ENCODE results near the gene RASAL1. TPM values are rescaled to one million over a fixed set of nuclear protein-coding genes. Genes with fewer than 3 reads are reported as not detected.
A peak's percentile ranks its signal among the peaks of the same experiment; 100 is the strongest.

RASAL1 gene
- total and polyA plus RNA-seq, 7 donors, result 0.89 TPM; not detected in 6

DNA sequence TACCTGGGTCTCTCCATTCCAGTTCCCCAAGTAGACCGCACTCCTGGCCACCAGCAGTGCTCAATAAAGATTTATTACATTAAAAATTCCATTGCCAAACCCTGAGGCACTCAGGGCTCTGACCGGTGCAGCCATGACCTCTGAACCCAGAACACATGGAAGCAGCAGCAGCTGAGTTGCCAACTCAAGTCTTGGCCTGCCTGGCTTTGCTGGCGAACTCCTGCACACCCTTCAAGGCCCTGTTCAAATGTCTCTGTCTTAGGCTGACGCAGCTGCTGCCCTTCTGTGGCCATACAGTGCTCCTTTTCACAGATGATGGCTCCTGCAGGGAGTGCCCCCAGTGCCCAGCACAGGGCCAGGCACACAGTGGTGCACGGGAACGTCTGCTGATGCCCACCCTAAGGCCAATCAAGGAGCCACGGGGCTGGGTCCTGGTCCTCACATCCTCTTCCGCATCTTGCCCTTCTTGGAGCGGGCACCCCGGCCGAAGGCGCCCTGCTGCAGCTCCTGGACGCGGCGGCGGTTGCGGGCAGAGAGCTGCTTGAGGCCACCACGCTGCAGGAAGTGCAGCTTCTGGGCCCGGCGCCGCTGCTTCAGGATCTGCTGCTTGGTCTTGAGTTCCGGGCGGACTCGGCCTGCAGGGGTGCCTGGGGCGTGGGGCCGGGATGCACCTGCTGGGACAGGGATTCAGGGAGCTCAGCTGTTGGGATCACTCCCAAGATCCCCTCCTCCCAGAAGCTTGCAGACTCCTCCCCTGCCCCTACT, 23.1 kb upstream of the RASAL1 start:
- ATAC-seq (no peak), DNase-seq (no peak)
- peaks cover 0 to 26% (median 2%) of the 10 kb centered on the region in 3 donors for H3K27me3 ChIP-seq (ENCODE audit: insufficient read depth in 3 of 3, low read length in 2 of 3)
- H3K4me3 ChIP-seq, result no peak overlapping the region
- no peaks in the 10 kb centered on the region for H3K4me1 ChIP-seq
- H3K27ac ChIP-seq, result no peak overlapping the region
- 94% methylated on average over 26 of the region's 26 CpGs for WGBS, 3 donors
- H3K9me3 ChIP-seq, result no peaks in the 10 kb centered on the region
- intact Hi-C loops (cut with DNase I), result loop anchor here in 1 of 2 donors (10.0 kb wide), 1 partner anchor 104 kb away; the partner anchor contains the start of gene DTX1
- TF ChIP-seq, protein P1, sequence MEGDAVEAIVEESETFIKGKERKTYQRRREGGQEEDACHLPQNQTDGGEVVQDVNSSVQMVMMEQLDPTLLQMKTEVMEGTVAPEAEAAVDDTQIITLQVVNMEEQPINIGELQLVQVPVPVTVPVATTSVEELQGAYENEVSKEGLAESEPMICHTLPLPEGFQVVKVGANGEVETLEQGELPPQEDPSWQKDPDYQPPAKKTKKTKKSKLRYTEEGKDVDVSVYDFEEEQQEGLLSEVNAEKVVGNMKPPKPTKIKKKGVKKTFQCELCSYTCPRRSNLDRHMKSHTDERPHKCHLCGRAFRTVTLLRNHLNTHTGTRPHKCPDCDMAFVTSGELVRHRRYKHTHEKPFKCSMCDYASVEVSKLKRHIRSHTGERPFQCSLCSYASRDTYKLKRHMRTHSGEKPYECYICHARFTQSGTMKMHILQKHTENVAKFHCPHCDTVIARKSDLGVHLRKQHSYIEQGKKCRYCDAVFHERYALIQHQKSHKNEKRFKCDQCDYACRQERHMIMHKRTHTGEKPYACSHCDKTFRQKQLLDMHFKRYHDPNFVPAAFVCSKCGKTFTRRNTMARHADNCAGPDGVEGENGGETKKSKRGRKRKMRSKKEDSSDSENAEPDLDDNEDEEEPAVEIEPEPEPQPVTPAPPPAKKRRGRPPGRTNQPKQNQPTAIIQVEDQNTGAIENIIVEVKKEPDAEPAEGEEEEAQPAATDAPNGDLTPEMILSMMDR (IDR thresholded peaks at IDR 0.05), result no peak
- H3K36me3 ChIP-seq (ENCODE audit: insufficient read depth in 1 of 2, low read depth in 1 of 2), result peaks cover 6 to 62% of the 10 kb centered on the region in 2 donors

DNA sequence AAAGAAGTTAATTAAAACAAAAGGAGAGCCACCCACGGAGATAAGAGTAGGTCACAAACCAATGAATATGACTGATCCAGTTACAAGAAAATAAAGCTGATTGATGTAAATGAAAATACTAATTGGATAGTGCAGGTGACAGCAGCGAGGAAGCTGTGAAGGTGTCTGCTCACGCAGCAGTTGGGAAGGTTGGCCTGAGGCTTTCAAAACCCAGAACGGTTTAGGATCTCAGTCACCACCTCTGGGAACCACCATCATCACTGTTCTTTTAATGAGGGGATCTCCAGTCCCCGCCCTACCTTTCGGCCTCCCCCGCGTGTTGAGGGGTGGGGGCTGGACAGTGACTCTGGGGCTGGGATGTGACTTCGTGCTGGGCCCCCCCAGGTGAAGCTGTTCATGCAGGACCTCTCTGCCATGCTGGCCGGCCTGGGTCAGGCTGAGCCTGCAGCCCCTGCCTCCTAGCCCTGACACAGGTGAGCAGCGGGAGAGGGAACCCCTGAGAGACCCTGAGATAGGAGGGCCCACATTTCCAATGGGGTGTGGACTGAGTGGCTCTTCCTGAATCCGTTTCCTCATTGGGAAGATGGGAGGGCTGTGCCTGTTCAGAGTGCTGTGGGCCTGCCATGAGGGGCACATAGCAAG, 21.8 kb upstream of the RASAL1 start:
- intact Hi-C loops (cut with DNase I), result loop anchor here in 1 of 2 donors (10.0 kb wide), 1 partner anchor 103 kb away; the partner anchor contains the start of gene DTX1
- no peak overlapping the region for H3K4me3 ChIP-seq
- TF ChIP-seq, protein P1 (IDR thresholded peaks at IDR 0.05), result no peak
- H3K9me3 ChIP-seq, result no peaks in the 10 kb centered on the region
- WGBS, 3 donors, result 90% methylated on average over 12 of the region's 12 CpGs
- H3K4me1 ChIP-seq, result peaks cover 8% of the 10 kb centered on the region
- ATAC-seq, result peak in 1 of 4 donors; percentile 21
- H3K27me3 ChIP-seq (ENCODE audit: insufficient read depth in 3 of 3, low read length in 2 of 3), result peaks cover 0 to 39% (median 5%) of the 10 kb centered on the region in 3 donors
- no peak overlapping the region for H3K27ac ChIP-seq
- peaks cover 6 to 49% of the 10 kb centered on the region in 2 donors for H3K36me3 ChIP-seq (ENCODE audit: insufficient read depth in 1 of 2, low read depth in 1 of 2)
- DNase-seq, result no peak

DNA sequence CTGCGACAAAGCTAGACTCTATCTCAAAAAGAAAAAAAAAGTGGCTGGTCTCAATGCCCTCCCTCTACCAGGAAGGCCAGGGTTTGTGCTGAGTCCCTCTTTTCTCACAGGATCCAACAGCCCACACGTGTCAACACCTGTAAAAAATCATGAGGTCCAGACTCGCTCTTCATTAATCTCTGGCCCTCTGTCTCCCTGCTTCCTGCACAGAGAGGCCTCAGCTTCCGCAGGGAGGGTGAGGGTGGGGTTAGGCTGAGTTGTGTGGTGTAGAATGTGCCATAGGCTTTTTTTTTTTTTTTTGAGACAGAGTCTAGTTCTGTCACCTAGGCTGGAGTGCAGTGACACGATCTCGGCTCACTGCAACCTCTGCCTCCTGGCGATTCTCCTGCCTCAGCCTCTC, 20.1 kb upstream of the RASAL1 start:
- no peaks in the 10 kb centered on the region for H3K9me3 ChIP-seq
- WGBS, 3 donors, result 58 to 71% (median 61%) methylated on average over 7 of the region's 7 CpGs
- H3K4me1 ChIP-seq, result peaks cover 8% of the 10 kb centered on the region
- peaks cover 6 to 34% of the 10 kb centered on the region in 2 donors for H3K36me3 ChIP-seq (ENCODE audit: insufficient read depth in 1 of 2, low read depth in 1 of 2)
- DNase-seq, result no peak
- TF ChIP-seq, protein P1 (IDR thresholded peaks at IDR 0.05), result no peak
- intact Hi-C loops (cut with DNase I), result loop anchor here in 1 of 2 donors (10.0 kb wide), 1 partner anchor 101 kb away; the partner anchor contains the start of gene DTX1
- no peak overlapping the region for H3K4me3 ChIP-seq
- H3K27ac ChIP-seq, result no peak overlapping the region
- no peak for ATAC-seq
- peaks cover 0 to 49% (median 4%) of the 10 kb centered on the region in 3 donors for H3K27me3 ChIP-seq (ENCODE audit: insufficient read depth in 3 of 3, low read length in 2 of 3)

DNA sequence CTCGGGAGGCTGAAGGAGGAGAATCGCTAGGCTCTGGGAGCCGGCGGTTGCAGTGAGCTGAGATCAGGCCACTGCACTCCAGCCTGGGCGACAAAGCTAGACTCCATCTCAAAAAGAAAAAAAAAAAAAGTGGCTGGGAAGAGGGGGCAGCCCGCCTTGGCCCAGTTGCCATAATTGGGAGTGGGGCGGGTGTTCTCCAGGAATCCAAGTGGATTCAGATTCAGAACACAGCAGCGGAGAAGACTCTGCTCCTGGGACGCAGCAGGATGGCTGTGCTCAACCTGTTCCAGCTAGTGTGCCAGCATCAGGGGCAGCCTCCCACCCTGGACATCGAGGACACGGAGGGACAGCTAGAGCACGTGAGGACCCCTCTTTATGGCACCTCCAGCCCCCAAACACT, 19.5 kb upstream of the RASAL1 start:
- DNase-seq, result no peak

More for the DNA sequence above, 19.5 kb upstream of the RASAL1 start:
- Histone ChIP-seq H3K9me3 (no peaks in the 10 kb centered on the region), H3K4me1 (peaks cover 8% of the 10 kb centered on the region), H3K27ac (no peak overlapping the region), H3K36me3 (ENCODE audit: insufficient read depth in 1 of 2, low read depth in 1 of 2) (peaks cover 5 to 28% of the 10 kb centered on the region in 2 donors), H3K4me3 (no peak overlapping the region), H3K27me3 (ENCODE audit: insufficient read depth in 3 of 3, low read length in 2 of 3) (peaks cover 0 to 55% (median 9%) of the 10 kb centered on the region in 3 donors)
- WGBS, 3 donors, result 64 to 76% (median 66%) methylated on average over 12 of the region's 12 CpGs
- TF ChIP-seq, protein P1 (IDR thresholded peaks at IDR 0.05), result no peak
- intact Hi-C loops (cut with DNase I), result loop anchor here in 1 of 2 donors (10.0 kb wide), 1 partner anchor 100 kb away; the partner anchor contains the start of gene DTX1
- ATAC-seq, result no peak

Data from psoas muscle (tissue), 8 donors.